GM21447 (cell line): Measurements from ENCODE around the gene ZNF521.

ENCODE experiments used
- ATAC-seq: cut with Tn5 transposase; IDR thresholded peaks from one replicate; pipeline ENCODE4 v1.9.1; 2021; ENCODE audit not compliant: unreplicated experiment

ZNF521 gene

GRCh38 chr18:25340762-25341161 lies 11.2 kb downstream of the ZNF521 start:
- no peak for ATAC-seq

GRCh38 chr18:25335676-25336075 lies 16.3 kb downstream of the ZNF521 start:
- ATAC-seq, result no peak

GRCh38 chr18:25335062-25335461 lies 16.9 kb downstream of the ZNF521 start:
- no peak for ATAC-seq

- no peak for ATAC-seq
Measured at GRCh38 chr18:25334588-25334987, 17.4 kb downstream of the ZNF521 start.

- no peak for ATAC-seq
Measured at GRCh38 chr18:25332002-25332401, 20.0 kb downstream of the ZNF521 start.

GRCh38 chr18:25329783-25330182 lies 22.2 kb downstream of the ZNF521 start:
- no peak for ATAC-seq

- no peak for ATAC-seq
Measured at GRCh38 chr18:25327584-25327983, 24.4 kb downstream of the ZNF521 start.

GRCh38 chr18:25326361-25326952 lies 25.5 kb downstream of the ZNF521 start:
- no peak for ATAC-seq

- ATAC-seq, result no peak
Measured at GRCh38 chr18:25322806-25323205, 29.2 kb downstream of the ZNF521 start.

GRCh38 chr18:25316381-25317018 lies 35.5 kb downstream of the ZNF521 start:
- no peak for ATAC-seq

GRCh38 chr18:25314838-25315190 lies 37.2 kb downstream of the ZNF521 start:
- no peak for ATAC-seq

- no peak for ATAC-seq
Measured at GRCh38 chr18:25314151-25314837, 37.7 kb downstream of the ZNF521 start.

GRCh38 chr18:25313268-25313667 lies 38.7 kb downstream of the ZNF521 start:
- no peak for ATAC-seq

- ATAC-seq, result no peak
Measured at GRCh38 chr18:25310045-25310444, 41.9 kb downstream of the ZNF521 start.

GRCh38 chr18:25308381-25308780 lies 43.6 kb downstream of the ZNF521 start:
- ATAC-seq, result no peak

GRCh38 chr18:25307192-25307591 lies 44.8 kb downstream of the ZNF521 start:
- ATAC-seq, result no peak

GRCh38 chr18:25306671-25307070 lies 45.3 kb downstream of the ZNF521 start:
- ATAC-seq, result no peak

- ATAC-seq, result no peak
Measured at GRCh38 chr18:25305584-25305983, 46.4 kb downstream of the ZNF521 start.

- ATAC-seq, result no peak
Measured at GRCh38 chr18:25300492-25300891, 51.5 kb downstream of the ZNF521 start.

- ATAC-seq, result no peak
Measured at GRCh38 chr18:25299426-25300300, 52.3 kb downstream of the ZNF521 start.

- ATAC-seq, result no peak
Measured at GRCh38 chr18:25298853-25299274, 53.1 kb downstream of the ZNF521 start.
